IMR-90 (cell line): ENCODE results near the gene ADD1. TPM values are rescaled to one million over a fixed set of nuclear protein-coding genes. Genes with fewer than 3 reads are reported as not detected.

Source experiments
- ATAC-seq: fragments of 200-7000 bp; cut with Tn5 transposase; 2 replicates; pipeline ENCODE4 v1.9.1; 2020; ENCODE audit warnings: low read depth, mild to moderate bottlenecking, moderate library complexity
- BruUV-seq: library from RNA; stranded (reverse); fragments of 400-500 nt; replicated peaks from 2 replicates; lab custom pipeline; 2021; lab: Mats Ljungman, UMichigan
- CTCF ChIA-PET: fragments of 300-600 bp; formaldehyde crosslinking; extraction: SDS; loops from one replicate; lab custom pipeline; 2021; ENCODE audit warnings: antibody characterized with exemption; lab: Yijun Ruan, JAX
- POLR2A ChIA-PET: fragments of 300-600 bp; sonication (Branson Sonifier 250); formaldehyde crosslinking; loops from one replicate; lab custom pipeline; 2022; ENCODE audit warnings: antibody characterized with exemption; ENCODE audit not compliant: unreplicated experiment; lab: Charles Lee
- DNase-seq: peaks from one replicate; pipeline ENCODE4 v3.0.0; 2013
- H2AFZ ChIP-seq: replicated peaks from 2 replicates; pipeline ENCODE3; 2013; ENCODE audit warnings: low read length, mild to moderate bottlenecking; ENCODE audit not compliant: poor library complexity
- H2AK5ac ChIP-seq: 2 replicates; pipeline ENCODE4 v1.6.1; 2013; ENCODE audit warnings: low read depth, low read length, inconsistent platforms
- H2AK9ac ChIP-seq: replicated peaks from 2 replicates; pipeline ENCODE3; 2013; ENCODE audit warnings: mild to moderate bottlenecking, low read depth, low read length, moderate library complexity; ENCODE audit not compliant: poor library complexity
- H2BK120ac ChIP-seq: 2 replicates; pipeline ENCODE4 v1.6.1; 2013; ENCODE audit warnings: low read depth, low read length, inconsistent platforms
- H2BK15ac ChIP-seq: 3 replicates; pipeline ENCODE4 v1.6.1; 2013; ENCODE audit warnings: low read depth, low read length, inconsistent platforms
- H2BK20ac ChIP-seq: 2 replicates; pipeline ENCODE4 v1.6.1; 2013; ENCODE audit warnings: low read depth, mild to moderate bottlenecking, inconsistent platforms, low read length, moderate library complexity
- H2BK5ac ChIP-seq: 2 replicates; pipeline ENCODE4 v1.6.1; 2013; ENCODE audit warnings: mild to moderate bottlenecking, low read depth, low read length, inconsistent platforms; ENCODE audit not compliant: poor library complexity, severe bottlenecking
- H3K14ac ChIP-seq: replicated peaks from 2 replicates; pipeline ENCODE4 v1.6.1; 2013; ENCODE audit warnings: low read depth, low read length, inconsistent platforms
- H3K18ac ChIP-seq: 2 replicates; pipeline ENCODE4 v1.6.1; 2013; ENCODE audit warnings: low read depth, low read length, control low read depth
- H3K23ac ChIP-seq: 2 replicates; pipeline ENCODE4 v1.6.1; 2013; ENCODE audit warnings: low read depth, low read length, inconsistent platforms
- H3K27ac ChIP-seq: 2 replicates; pipeline ENCODE4 v1.5.1; 2013; ENCODE audit warnings: mild to moderate bottlenecking, control low read depth, low read length; ENCODE audit not compliant: insufficient read depth
- H3K27me3 ChIP-seq: 2 replicates; pipeline ENCODE4 v1.6.1; 2013; ENCODE audit warnings: low read length; ENCODE audit not compliant: control insufficient read depth, insufficient read depth
- H3K36me3 ChIP-seq: 2 replicates; pipeline ENCODE4 v1.6.1; 2013; ENCODE audit warnings: low read length, mixed read lengths; ENCODE audit not compliant: control insufficient read depth, insufficient read depth
- H3K4ac ChIP-seq: 2 replicates; pipeline ENCODE4 v1.6.1; 2013; ENCODE audit warnings: low read depth, low read length, inconsistent platforms
- H3K4me1 ChIP-seq: 2 replicates; pipeline ENCODE4 v1.6.1; 2013; ENCODE audit warnings: low read length, mixed read lengths; ENCODE audit not compliant: control insufficient read depth, insufficient read depth
- H3K4me2 ChIP-seq: 2 replicates; pipeline ENCODE4 v1.6.1; 2013; ENCODE audit warnings: low read depth, mild to moderate bottlenecking, control low read depth, low read length, moderate library complexity
- H3K4me3 ChIP-seq: 2 replicates; pipeline ENCODE4 v1.5.1; 2013; ENCODE audit warnings: low read depth, mild to moderate bottlenecking, control low read depth, low read length, moderate library complexity; ENCODE audit not compliant: insufficient read depth
- H3K56ac ChIP-seq: 2 replicates; pipeline ENCODE4 v1.6.1; 2013; ENCODE audit warnings: low read length, inconsistent platforms; ENCODE audit not compliant: insufficient read depth; ENCODE audit errors: extremely low read depth
- H3K79me1 ChIP-seq, 2 experiments: 2 replicates each; pipeline ENCODE4 v1.6.1; 2013; ENCODE audit warnings: low read length in 2 of 2, inconsistent platforms in 1 of 2, low read depth in 1 of 2
- H3K9ac ChIP-seq: 2 replicates; pipeline ENCODE4 v1.6.1; 2013; ENCODE audit warnings: low read depth, low read length, control low read depth
- H3K9me1 ChIP-seq: 2 replicates; pipeline ENCODE4 v1.6.1; 2013; ENCODE audit warnings: low read length, inconsistent platforms; ENCODE audit not compliant: insufficient read depth
- H3K9me3 ChIP-seq: 2 replicates; pipeline ENCODE4 v1.6.1; 2013; ENCODE audit warnings: low read length; ENCODE audit not compliant: control insufficient read depth, insufficient read depth
- H4K20me1 ChIP-seq: 2 replicates; pipeline ENCODE4 v1.6.1; 2013; ENCODE audit warnings: low read length, inconsistent platforms; ENCODE audit not compliant: insufficient read depth
- H4K5ac ChIP-seq: 2 replicates; pipeline ENCODE4 v1.6.1; 2013; ENCODE audit warnings: mild to moderate bottlenecking, low read depth, low read length, control low read depth
- H4K8ac ChIP-seq, 2 experiments: 2 replicates each; pipeline ENCODE4 v1.6.1; 2013; ENCODE audit warnings: low read depth in 2 of 2, low read length in 2 of 2, control low read depth in 1 of 2, inconsistent platforms in 1 of 2
- H4K91ac ChIP-seq: 2 replicates; pipeline ENCODE4 v1.6.1; 2013; ENCODE audit warnings: low read depth, low read length, inconsistent platforms; ENCODE audit not compliant: insufficient read depth
- BHLHE40 ChIP-seq: fragments of 150-350 bp; IDR thresholded peaks from 2 replicates; pipeline ENCODE4 v1.6.1; 2016; ENCODE audit warnings: mild to moderate bottlenecking, low read depth, low read length
- CEBPB ChIP-seq: IDR thresholded peaks from 2 replicates; pipeline ENCODE4 v1.6.1; 2012; ENCODE audit warnings: low read depth, low read length, improper control_type of control experiment
- CHD1 ChIP-seq: IDR thresholded peaks from 2 replicates; pipeline ENCODE4 v1.6.1; 2012; ENCODE audit warnings: low read depth, low read length, improper control_type of control experiment
- CTCF ChIP-seq: conservative IDR thresholded peaks from 2 replicates; pipeline ENCODE4 v1.5.1; 2012; ENCODE audit warnings: mild to moderate bottlenecking, low read depth, low read length, improper control_type of control experiment
- ELK1 ChIP-seq: fragments of 150-350 bp; IDR thresholded peaks from 2 replicates; pipeline ENCODE4 v1.6.1; 2016; ENCODE audit warnings: low read depth, mild to moderate bottlenecking, low read length, moderate library complexity, borderline replicate concordance
- FOS ChIP-seq: fragments of 150-350 bp; IDR thresholded peaks from 2 replicates; pipeline ENCODE4 v1.6.1; 2016; ENCODE audit warnings: low read depth, low read length
- MAFK ChIP-seq: IDR thresholded peaks from 2 replicates; pipeline ENCODE4 v1.6.1; 2012; ENCODE audit warnings: low read depth, low read length, improper control_type of control experiment
- MAZ ChIP-seq: IDR thresholded peaks from 2 replicates; pipeline ENCODE4 v1.6.1; 2012; ENCODE audit warnings: low read depth, mild to moderate bottlenecking, low read length, improper control_type of control experiment, moderate library complexity, borderline replicate concordance
- MXI1 ChIP-seq: IDR thresholded peaks from 2 replicates; pipeline ENCODE4 v1.6.1; 2012; ENCODE audit warnings: low read depth, mild to moderate bottlenecking, low read length, moderate library complexity, borderline replicate concordance
- NFE2L2 ChIP-seq: fragments of 150-350 bp; IDR thresholded peaks from 2 replicates; pipeline ENCODE4 v1.6.1; 2016; ENCODE audit warnings: low read depth, mild to moderate bottlenecking, low read length
- POLR2A ChIP-seq: IDR thresholded peaks from 2 replicates; pipeline ENCODE4 v1.6.1; 2012; ENCODE audit warnings: mild to moderate bottlenecking, low read depth, low read length
- RAD21 ChIP-seq: IDR thresholded peaks from 2 replicates; pipeline ENCODE4 v1.6.1; 2012; ENCODE audit warnings: low read length, improper control_type of control experiment
- RCOR1 ChIP-seq: IDR thresholded peaks from 2 replicates; pipeline ENCODE4 v1.6.1; 2012; ENCODE audit warnings: mild to moderate bottlenecking, low read length, improper control_type of control experiment; ENCODE audit not compliant: insufficient replicate concordance
- RFX5 ChIP-seq: IDR thresholded peaks from 2 replicates; pipeline ENCODE4 v1.8.0; 2012; ENCODE audit warnings: low read depth, mild to moderate bottlenecking, low read length, moderate library complexity
- SMC3 ChIP-seq: fragments of 150-350 bp; IDR thresholded peaks from 2 replicates; pipeline ENCODE4 v1.6.1; 2016; ENCODE audit warnings: low read depth, mild to moderate bottlenecking, antibody characterized with exemption, low read length, moderate library complexity
- USF2 ChIP-seq: fragments of 150-350 bp; IDR thresholded peaks from 2 replicates; pipeline ENCODE4 v1.6.1; 2017; ENCODE audit warnings: mild to moderate bottlenecking, antibody characterized with exemption, low read length, low read depth
- WGBS, 2 experiments: methylation state at CpG; one replicate each; pipeline versions ENCODE4 v1.1.5 to v1.1.7; 2013; ENCODE audit warnings: missing lambda C conversion rate in 2 of 2; ENCODE audit not compliant: insufficient read length in 1 of 2; ENCODE audit errors: extremely low coverage in 2 of 2; 5-methylcytosine and 5-hydroxymethylcytosine counted together
- dilution Hi-C: fragments of 300-500 bp; cut with HindIII; formaldehyde crosslinking; loops from one replicate; pipeline ENCODE4 v1.14.3; 2018; ENCODE audit warnings: low sequenced_read_pairs; ENCODE audit not compliant: unreplicated experiment
- in situ Hi-C: fragments of 300-500 bp; cut with MboI; formaldehyde crosslinking; loops from 3 replicates; pipeline ENCODE4 v1.14.3; 2019; ENCODE audit warnings: low sequenced_read_pairs, inconsistent platforms, mixed read lengths
- intact Hi-C: fragments of 100-400 bp; cut with micrococcal nuclease; formaldehyde crosslinking; loops from 2 replicates; pipeline ENCODE4 v1.10.0; 2022
- polyA plus RNA-seq, 3 experiments: library from polyadenylated mRNA; depleted of rRNA; stranded (reverse); fragments of >200 nt; gene quantifications; 2 replicates each; pipeline ENCODE4 v1.2.3, GENCODE V29; 2012; ENCODE audit warnings: low replicate concordance in 1 of 3
- total RNA-seq: library from RNA; depleted of rRNA; stranded (reverse); fragments of >200 nt; gene quantifications from 2 replicates; pipeline ENCODE4 v1.2.3, GENCODE V29; 2012

The ADD1 gene
- total and polyA plus RNA-seq, 2 of the 4 experiments (the other 2 are of a cell fraction) = 122 to 215 TPM

- ChIA-PET POLR2A (no interaction called here), CTCF (no interaction called here)
- 89% methylated on average over 5 of the region's 17 CpGs; no CpG with 5 or more reads in 1 of the 2 experiments for WGBS, 2 experiments
- peak overlapping the region; percentile 100 for H2AK9ac ChIP-seq
- H4K20me1 ChIP-seq = no peaks in the 10 kb centered on the region; the same call in 1 of the 2 replicates
- in situ Hi-C loops = no loop called here
- DNase-seq (no peak), ATAC-seq (no peak)
- H3K27ac ChIP-seq = peak overlapping the region; percentile 85
- peak overlapping the region; percentile 97 for H2BK120ac ChIP-seq
- no TSS peak for BruUV-seq
- no peak overlapping the region for H3K56ac ChIP-seq
- H3K23ac ChIP-seq = peak overlapping the region; percentile 81; the same call in 1 of the 2 replicates
- intact Hi-C loops = no loop called here
- peak overlapping the region; percentile 98 for H4K5ac ChIP-seq
- H3K9me1 ChIP-seq = peaks cover 16% of the 10 kb centered on the region
- TF ChIP-seq MAFK (no peak), ELK1 (no peak), CTCF (no peak), POLR2A (no peak), RAD21 (no peak), SMC3 (no peak), NFE2L2 (no peak), RCOR1 (no peak), FOS (no peak), BHLHE40 (no peak), RFX5 (no peak), MXI1 (no peak), MAZ (no peak), CHD1 (no peak), CEBPB (no peak), USF2 (no peak)
- peak overlapping the region; percentile 94 for H2BK5ac ChIP-seq
- H3K79me1 ChIP-seq = peaks cover 12 to 65% of the 10 kb centered on the region in 2 experiments; a peak in 3 of 4 replicates
- no peaks in the 10 kb centered on the region for H3K9me3 ChIP-seq
- no peak overlapping the region for H3K4me3 ChIP-seq
- peak overlapping the region; percentile 92 for H2AFZ ChIP-seq
- H3K9ac ChIP-seq = no peak overlapping the region
- H3K36me3 ChIP-seq = no peaks in the 10 kb centered on the region
- peak overlapping the region; percentile 38 to 97; a peak in 3 of 4 replicates for H4K8ac ChIP-seq
- H3K14ac ChIP-seq = no peak overlapping the region
- peak overlapping the region; percentile 98 for H3K4ac ChIP-seq
- H4K91ac ChIP-seq = peak overlapping the region; percentile 93
- no peaks in the 10 kb centered on the region for H3K27me3 ChIP-seq
- peak overlapping the region; percentile 91; the same call in 1 of the 2 replicates for H3K4me2 ChIP-seq
- peak overlapping the region; percentile 9; the same call in 1 of the 2 replicates for H2BK20ac ChIP-seq
- no peak overlapping the region; the same call in 2 of the 3 replicates for H2BK15ac ChIP-seq
- peak overlapping the region; percentile 99 for H2AK5ac ChIP-seq
- dilution Hi-C loops = no loop called here
- H3K4me1 ChIP-seq = peaks cover 46% of the 10 kb centered on the region
- H3K18ac ChIP-seq = no peak overlapping the region
Measured at GRCh38 chr4:2795300-2795892, 48.2 kb upstream of the ADD1 start.
